ENCODE data around the gene GAA.

Gene GAA

GRCh38 chr17:80122926-80123505, 21.6 kb downstream of the GAA start:
- Histone ChIP-seq H3K36me3 (ENCODE audit: control insufficient read depth, insufficient read depth, low read length, severe bottlenecking) (peaks cover 6% of the 10 kb centered on the region), H3K4me3 (ENCODE audit: low read length) (no peak overlapping the region), H3K4me1 (ENCODE audit: control insufficient read depth, insufficient read depth, low read length) (peaks cover 11% of the 10 kb centered on the region), H3K9ac (ENCODE audit: low read length) (no peak overlapping the region), H3K27me3 (replicated peaks; ENCODE audit: control insufficient read depth, insufficient read depth, low read length) (no peaks in the 10 kb centered on the region), H3K9me3 (ENCODE audit: control insufficient read depth, low read length) (no peaks in the 10 kb centered on the region)
- DNase-seq (ENCODE audit: low read depth), result no peak

GRCh38 chr17:80123791-80124190, 22.4 kb downstream of the GAA start:
- H3K9ac ChIP-seq (ENCODE audit: low read length), result no peak overlapping the region

GRCh38 chr17:80124351-80124981, 23.1 kb downstream of the GAA start:
- H3K4me3 ChIP-seq (ENCODE audit: low read length), result no peak overlapping the region

More at GRCh38 chr17:80123791-80124190, 22.4 kb downstream of the GAA start:
- Histone ChIP-seq H3K9me3 (ENCODE audit: control insufficient read depth, low read length) (no peaks in the 10 kb centered on the region), H3K36me3 (ENCODE audit: control insufficient read depth, insufficient read depth, low read length, severe bottlenecking) (peaks cover 5% of the 10 kb centered on the region), H3K4me1 (ENCODE audit: control insufficient read depth, insufficient read depth, low read length) (peaks cover 11% of the 10 kb centered on the region), H3K4me3 (ENCODE audit: low read length) (no peak overlapping the region), H3K27me3 (replicated peaks; ENCODE audit: control insufficient read depth, insufficient read depth, low read length) (no peaks in the 10 kb centered on the region)
- peak; percentile 31 for DNase-seq (ENCODE audit: low read depth)

GRCh38 chr17:80125656-80126448, 24.5 kb downstream of the GAA start:
- Histone ChIP-seq H3K4me1 (ENCODE audit: control insufficient read depth, insufficient read depth, low read length) (peaks cover 11% of the 10 kb centered on the region), H3K27me3 (replicated peaks; ENCODE audit: control insufficient read depth, insufficient read depth, low read length) (no peaks in the 10 kb centered on the region), H3K4me3 (ENCODE audit: low read length) (no peak overlapping the region), H3K9me3 (ENCODE audit: control insufficient read depth, low read length) (no peaks in the 10 kb centered on the region), H3K36me3 (ENCODE audit: control insufficient read depth, insufficient read depth, low read length, severe bottlenecking) (no peaks in the 10 kb centered on the region), H3K9ac (ENCODE audit: low read length) (no peak overlapping the region)
- DNase-seq (ENCODE audit: low read depth), result peak; percentile 83

More at GRCh38 chr17:80124351-80124981, 23.1 kb downstream of the GAA start:
- H3K27me3 ChIP-seq (replicated peaks; ENCODE audit: control insufficient read depth, insufficient read depth, low read length), result no peaks in the 10 kb centered on the region
- no peaks in the 10 kb centered on the region for H3K36me3 ChIP-seq (ENCODE audit: control insufficient read depth, insufficient read depth, low read length, severe bottlenecking)
- H3K4me1 ChIP-seq (ENCODE audit: control insufficient read depth, insufficient read depth, low read length), result peaks cover 11% of the 10 kb centered on the region
- H3K9ac ChIP-seq (ENCODE audit: low read length), result no peak overlapping the region
- no peaks in the 10 kb centered on the region for H3K9me3 ChIP-seq (ENCODE audit: control insufficient read depth, low read length)
- peak; percentile 43 for DNase-seq (ENCODE audit: low read depth)

- H3K27me3 ChIP-seq (replicated peaks; ENCODE audit: control insufficient read depth, insufficient read depth, low read length), result no peaks in the 10 kb centered on the region
- H3K36me3 ChIP-seq (ENCODE audit: control insufficient read depth, insufficient read depth, low read length, severe bottlenecking), result no peaks in the 10 kb centered on the region
- no peak overlapping the region for H3K4me3 ChIP-seq (ENCODE audit: low read length)
- H3K9ac ChIP-seq (ENCODE audit: low read length), result no peak overlapping the region
- peaks cover 11% of the 10 kb centered on the region for H3K4me1 ChIP-seq (ENCODE audit: control insufficient read depth, insufficient read depth, low read length)
- peak; percentile 28 for DNase-seq (ENCODE audit: low read depth)
- H3K9me3 ChIP-seq (ENCODE audit: control insufficient read depth, low read length), result no peaks in the 10 kb centered on the region
Observed at GRCh38 chr17:80126449-80126715, 25.0 kb downstream of the GAA start.

- Histone ChIP-seq H3K36me3 (ENCODE audit: control insufficient read depth, insufficient read depth, low read length, severe bottlenecking) (peaks cover 13% of the 10 kb centered on the region), H3K9ac (ENCODE audit: low read length) (no peak overlapping the region), H3K9me3 (ENCODE audit: control insufficient read depth, low read length) (no peaks in the 10 kb centered on the region), H3K4me1 (ENCODE audit: control insufficient read depth, insufficient read depth, low read length) (peaks cover 11% of the 10 kb centered on the region), H3K4me3 (ENCODE audit: low read length) (no peak overlapping the region), H3K27me3 (replicated peaks; ENCODE audit: control insufficient read depth, insufficient read depth, low read length) (no peaks in the 10 kb centered on the region)
- peak; percentile 19 for DNase-seq (ENCODE audit: low read depth)
Observed at GRCh38 chr17:80129006-80129565, 27.7 kb downstream of the GAA start.

- H3K4me3 ChIP-seq (ENCODE audit: low read length), result no peak overlapping the region
Observed at GRCh38 chr17:80130992-80131391, 29.6 kb downstream of the GAA start.

GRCh38 chr17:80132906-80133625, 31.7 kb downstream of the GAA start:
- Histone ChIP-seq H3K36me3 (ENCODE audit: control insufficient read depth, insufficient read depth, low read length, severe bottlenecking) (peaks cover 53% of the 10 kb centered on the region), H3K4me1 (ENCODE audit: control insufficient read depth, insufficient read depth, low read length) (no peaks in the 10 kb centered on the region), H3K9me3 (ENCODE audit: control insufficient read depth, low read length) (no peaks in the 10 kb centered on the region), H3K9ac (ENCODE audit: low read length) (no peak overlapping the region), H3K4me3 (ENCODE audit: low read length) (no peak overlapping the region), H3K27me3 (replicated peaks; ENCODE audit: control insufficient read depth, insufficient read depth, low read length) (no peaks in the 10 kb centered on the region)
- no peak for DNase-seq (ENCODE audit: low read depth)

More at GRCh38 chr17:80130992-80131391, 29.6 kb downstream of the GAA start:
- H3K9me3 ChIP-seq (ENCODE audit: control insufficient read depth, low read length), result no peaks in the 10 kb centered on the region
- peaks cover 32% of the 10 kb centered on the region for H3K36me3 ChIP-seq (ENCODE audit: control insufficient read depth, insufficient read depth, low read length, severe bottlenecking)
- H3K4me1 ChIP-seq (ENCODE audit: control insufficient read depth, insufficient read depth, low read length), result peaks cover 6% of the 10 kb centered on the region
- H3K27me3 ChIP-seq (replicated peaks; ENCODE audit: control insufficient read depth, insufficient read depth, low read length), result no peaks in the 10 kb centered on the region
- no peak for DNase-seq (ENCODE audit: low read depth)
- H3K9ac ChIP-seq (ENCODE audit: low read length), result no peak overlapping the region

GRCh38 chr17:80133626-80133970, 32.2 kb downstream of the GAA start:
- H3K36me3 ChIP-seq (ENCODE audit: control insufficient read depth, insufficient read depth, low read length, severe bottlenecking), result peaks cover 58% of the 10 kb centered on the region
- no peak overlapping the region for H3K4me3 ChIP-seq (ENCODE audit: low read length)
- no peak overlapping the region for H3K9ac ChIP-seq (ENCODE audit: low read length)
- H3K4me1 ChIP-seq (ENCODE audit: control insufficient read depth, insufficient read depth, low read length), result no peaks in the 10 kb centered on the region
- no peaks in the 10 kb centered on the region for H3K9me3 ChIP-seq (ENCODE audit: control insufficient read depth, low read length)
- no peaks in the 10 kb centered on the region for H3K27me3 ChIP-seq (replicated peaks; ENCODE audit: control insufficient read depth, insufficient read depth, low read length)
- DNase-seq (ENCODE audit: low read depth), result no peak

- Histone ChIP-seq H3K9ac (ENCODE audit: low read length) (no peak overlapping the region), H3K27me3 (replicated peaks; ENCODE audit: control insufficient read depth, insufficient read depth, low read length) (no peaks in the 10 kb centered on the region), H3K4me1 (ENCODE audit: control insufficient read depth, insufficient read depth, low read length) (no peaks in the 10 kb centered on the region), H3K36me3 (ENCODE audit: control insufficient read depth, insufficient read depth, low read length, severe bottlenecking) (peaks cover 91% of the 10 kb centered on the region), H3K9me3 (ENCODE audit: control insufficient read depth, low read length) (no peaks in the 10 kb centered on the region), H3K4me3 (ENCODE audit: low read length) (no peak overlapping the region)
- DNase-seq (ENCODE audit: low read depth), result no peak
Observed at GRCh38 chr17:80137131-80137530, 35.8 kb downstream of the GAA start.

GRCh38 chr17:80138856-80139426, 37.6 kb downstream of the GAA start:
- Histone ChIP-seq H3K9ac (ENCODE audit: low read length) (no peak overlapping the region), H3K27me3 (replicated peaks; ENCODE audit: control insufficient read depth, insufficient read depth, low read length) (no peaks in the 10 kb centered on the region), H3K4me3 (ENCODE audit: low read length) (no peak overlapping the region), H3K36me3 (ENCODE audit: control insufficient read depth, insufficient read depth, low read length, severe bottlenecking) (peaks cover 98% of the 10 kb centered on the region), H3K4me1 (ENCODE audit: control insufficient read depth, insufficient read depth, low read length) (no peaks in the 10 kb centered on the region), H3K9me3 (ENCODE audit: control insufficient read depth, low read length) (no peaks in the 10 kb centered on the region)
- DNase-seq (ENCODE audit: low read depth), result no peak

All from adipocyte (in vitro differentiated cells).